GM12873 (cell line): ENCODE data around the gene TRIO.

Source experiments
- TF ChIP-seq, protein P1 (sequence below): IDR thresholded peaks from 2 replicates; pipeline ENCODE4 v1.5.1; 2012; ENCODE audit warnings: low read depth, mild to moderate bottlenecking, moderate library complexity, low read length, control low read depth; ENCODE audit not compliant: insufficient read depth; ENCODE audit errors: missing control alignments

Gene TRIO

DNA sequence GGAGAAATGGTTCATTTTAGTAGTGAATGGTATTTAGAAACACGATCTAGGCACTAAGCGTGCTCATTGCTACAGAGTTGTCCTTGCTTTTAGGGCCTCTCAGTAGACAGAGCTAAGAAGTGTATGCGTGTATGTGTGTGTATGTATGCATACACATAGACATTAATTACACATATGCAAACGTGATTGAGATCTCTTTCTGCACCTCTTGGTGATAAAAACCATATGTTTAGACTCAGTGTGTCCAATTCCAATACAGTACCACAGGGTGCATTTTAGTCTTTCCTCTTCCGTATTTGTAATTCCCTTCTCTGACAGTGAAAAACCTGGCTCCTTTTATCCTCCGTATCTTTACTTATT is 13.1 kb downstream of the TRIO start:
- TF ChIP-seq, protein P1, sequence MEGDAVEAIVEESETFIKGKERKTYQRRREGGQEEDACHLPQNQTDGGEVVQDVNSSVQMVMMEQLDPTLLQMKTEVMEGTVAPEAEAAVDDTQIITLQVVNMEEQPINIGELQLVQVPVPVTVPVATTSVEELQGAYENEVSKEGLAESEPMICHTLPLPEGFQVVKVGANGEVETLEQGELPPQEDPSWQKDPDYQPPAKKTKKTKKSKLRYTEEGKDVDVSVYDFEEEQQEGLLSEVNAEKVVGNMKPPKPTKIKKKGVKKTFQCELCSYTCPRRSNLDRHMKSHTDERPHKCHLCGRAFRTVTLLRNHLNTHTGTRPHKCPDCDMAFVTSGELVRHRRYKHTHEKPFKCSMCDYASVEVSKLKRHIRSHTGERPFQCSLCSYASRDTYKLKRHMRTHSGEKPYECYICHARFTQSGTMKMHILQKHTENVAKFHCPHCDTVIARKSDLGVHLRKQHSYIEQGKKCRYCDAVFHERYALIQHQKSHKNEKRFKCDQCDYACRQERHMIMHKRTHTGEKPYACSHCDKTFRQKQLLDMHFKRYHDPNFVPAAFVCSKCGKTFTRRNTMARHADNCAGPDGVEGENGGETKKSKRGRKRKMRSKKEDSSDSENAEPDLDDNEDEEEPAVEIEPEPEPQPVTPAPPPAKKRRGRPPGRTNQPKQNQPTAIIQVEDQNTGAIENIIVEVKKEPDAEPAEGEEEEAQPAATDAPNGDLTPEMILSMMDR: no peak

DNA sequence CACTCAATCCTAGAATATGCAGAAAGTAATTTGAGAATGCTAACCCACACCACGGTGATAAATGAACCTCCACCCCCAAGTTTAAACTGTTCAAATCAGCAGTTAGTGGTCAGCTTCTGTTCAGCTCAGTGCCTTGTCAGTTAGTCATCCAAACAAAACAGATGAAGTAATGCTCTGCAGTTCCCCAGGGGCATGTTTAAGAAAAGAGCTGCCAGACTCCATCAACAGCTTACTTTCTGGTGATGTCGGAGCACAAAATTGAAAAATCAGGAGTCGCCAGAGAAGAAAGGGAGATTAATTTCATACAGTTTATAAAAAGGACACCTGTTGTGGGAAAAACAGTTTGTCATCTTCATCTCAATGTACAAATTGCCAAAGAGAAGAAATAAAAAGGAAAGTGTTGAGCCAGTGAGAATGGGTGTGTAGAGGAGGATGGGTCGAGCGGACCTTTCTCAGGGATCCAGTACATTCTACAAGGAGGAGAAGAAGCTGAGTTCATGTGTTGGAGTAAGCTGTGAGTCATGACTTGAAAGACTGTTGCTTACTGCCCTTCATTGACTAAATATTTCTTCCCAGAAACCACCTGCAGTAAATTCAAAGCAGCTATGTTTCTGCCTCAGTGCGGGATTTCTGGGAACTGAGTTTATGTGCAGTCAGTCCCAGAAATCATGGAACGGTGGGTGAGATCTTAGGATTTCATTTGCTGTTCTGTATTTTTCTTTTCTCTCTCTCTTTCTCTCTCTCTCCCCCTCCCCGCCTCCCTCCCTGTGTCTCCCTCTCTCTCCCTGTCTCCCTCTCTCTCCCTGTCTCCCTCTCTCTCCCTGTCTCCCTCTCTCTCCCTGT is 13.7 kb downstream of the TRIO start:
- TF ChIP-seq, protein P1: no peak

DNA sequence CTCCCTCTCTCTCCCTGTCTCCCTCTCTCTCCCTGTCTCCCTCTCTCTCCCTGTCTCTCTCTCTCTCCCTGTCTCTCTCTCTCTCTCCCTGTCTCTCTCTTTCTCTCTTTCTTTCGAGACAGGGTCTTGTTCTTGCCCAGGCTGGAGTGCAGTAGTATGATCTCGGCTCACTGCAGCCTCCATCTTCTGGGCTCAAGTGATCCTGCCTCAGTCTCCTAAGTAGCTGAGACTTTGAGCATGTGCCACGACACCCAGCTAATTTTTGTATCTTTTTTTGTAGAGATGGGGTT is 14.3 kb downstream of the TRIO start:
- TF ChIP-seq, protein P1: no peak

DNA sequence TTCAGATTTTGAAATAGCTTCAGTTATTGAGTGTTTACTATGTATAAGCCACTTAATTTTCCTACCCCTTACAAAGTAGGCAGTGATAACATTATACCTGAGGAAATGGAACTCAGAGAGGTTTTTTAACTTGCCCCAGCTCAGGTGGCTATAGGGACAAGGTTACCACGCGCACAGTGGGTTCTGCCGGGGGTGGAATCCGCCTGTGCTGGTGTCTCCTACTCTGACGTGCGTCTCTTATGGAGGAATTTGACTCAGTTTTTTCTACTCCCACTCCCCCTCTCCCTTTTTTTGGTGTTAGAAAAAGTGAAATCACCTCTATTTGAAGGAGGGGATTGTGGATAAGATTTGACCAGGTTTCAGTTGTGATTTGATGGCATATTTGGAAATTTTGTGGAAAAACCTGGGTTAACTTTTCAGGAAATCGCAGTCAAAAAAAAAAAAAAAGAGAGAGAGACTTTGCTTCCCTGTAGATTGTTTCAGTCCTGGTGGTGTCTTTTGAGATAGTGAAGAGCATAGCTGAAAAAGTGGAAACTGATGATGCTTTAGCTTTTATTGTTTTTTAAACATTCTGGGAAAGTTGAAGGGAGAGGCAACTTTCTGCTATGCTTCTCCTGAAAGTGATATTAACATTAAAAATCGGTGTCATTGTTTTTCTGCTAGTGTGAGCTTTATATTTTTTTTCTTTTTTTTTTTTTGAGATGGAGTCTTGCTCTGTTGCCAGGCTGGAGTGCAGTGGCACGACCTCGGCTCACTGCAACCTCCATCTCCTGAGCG is 15.9 kb downstream of the TRIO start:
- TF ChIP-seq, protein P1: no peak

DNA sequence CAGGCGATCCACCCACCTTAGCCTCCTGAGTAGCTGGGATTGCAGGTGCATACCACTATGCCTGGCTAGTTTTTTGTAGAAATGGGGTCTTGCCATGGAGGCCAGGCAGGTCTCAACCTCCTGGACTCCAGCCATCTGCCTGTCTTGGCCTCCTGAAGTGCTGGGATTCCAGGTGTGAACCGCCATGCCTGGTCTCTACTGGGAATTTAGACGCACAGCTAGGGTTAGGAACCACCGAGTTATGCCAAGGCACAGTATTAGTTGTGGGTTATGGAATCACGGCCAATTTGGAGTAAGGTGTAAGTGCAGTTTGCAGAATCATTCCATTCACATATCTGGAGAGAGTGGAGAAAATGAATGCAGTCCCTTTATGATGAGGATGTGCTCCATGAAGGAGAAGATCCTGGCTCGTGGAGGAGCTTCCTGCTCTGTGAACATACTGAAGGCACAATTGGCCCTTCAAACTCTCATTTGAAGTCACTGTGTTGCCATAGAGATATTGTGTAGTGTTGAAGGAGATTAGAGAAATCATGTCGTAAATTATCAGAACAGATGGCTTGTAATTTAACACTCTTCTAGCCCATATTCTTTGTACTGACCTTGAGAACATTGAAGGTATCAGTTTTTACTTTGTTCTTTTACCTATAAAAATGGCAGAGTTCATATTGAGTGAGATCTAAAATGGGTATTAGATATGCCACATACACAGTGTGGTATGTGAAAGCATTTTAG is 18.8 kb downstream of the TRIO start:
- TF ChIP-seq, protein P1: no peak

DNA sequence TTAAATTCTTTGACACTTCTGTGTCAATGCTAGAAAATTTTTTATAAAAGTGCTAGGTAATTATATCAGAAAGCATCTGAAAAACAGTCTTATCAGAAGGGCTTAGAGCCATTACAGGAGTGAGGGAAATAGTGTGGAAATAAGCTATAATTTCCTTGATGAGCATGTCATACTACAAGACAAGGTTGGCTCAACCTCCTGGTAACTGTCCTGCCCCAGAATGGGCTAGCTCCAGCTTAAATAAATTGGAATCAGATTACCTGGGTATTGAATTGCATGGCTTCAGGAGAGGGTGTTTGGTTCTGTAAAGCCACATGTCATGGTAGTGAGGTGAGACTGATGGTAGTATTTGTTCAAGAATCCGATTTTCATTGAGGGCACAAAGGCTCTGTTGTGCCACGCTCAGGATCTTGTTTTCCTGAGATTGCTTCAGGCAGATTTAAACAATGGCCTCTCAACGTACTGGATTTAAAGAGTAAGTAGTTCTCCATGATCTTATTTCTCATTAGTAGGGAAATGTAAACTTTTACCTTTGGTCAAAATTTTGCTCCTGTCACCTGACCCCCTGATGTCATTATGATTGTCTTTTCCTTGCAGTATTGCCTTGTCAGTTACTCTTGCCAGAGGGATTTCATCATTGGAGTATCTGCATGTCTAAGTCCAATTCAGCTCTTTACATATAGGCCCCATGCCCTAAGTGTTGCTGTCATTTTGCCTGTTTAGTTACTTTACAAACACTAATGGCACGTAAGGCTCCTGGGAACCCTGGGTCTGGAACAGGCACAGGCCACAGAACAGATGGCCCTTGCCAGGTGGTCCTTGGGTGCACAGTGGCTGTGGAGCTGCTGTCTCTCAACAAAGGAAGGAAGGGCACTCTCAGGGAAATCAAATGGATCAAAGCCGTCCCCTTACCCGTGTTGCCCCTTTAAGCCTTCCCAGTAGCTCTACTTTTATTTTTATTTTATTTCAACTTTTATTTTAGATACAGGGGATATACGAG is 21.3 kb downstream of the TRIO start:
- TF ChIP-seq, protein P1: no peak
